Memory B cell (primary cell): ENCODE data around the gene TEX101.
"Not testable (repeated sequence)": the region's sequence is repeated elsewhere in the genome, so short reads cannot be mapped to it uniquely, and the experiment has no call there.

ENCODE experiments used
- ATAC-seq: fragments of 150-1000 bp; cut with Tn5 transposase; 2 replicates; pipeline ENCODE4 v1.10.0; 2021; ENCODE audit warnings: low read depth, mild to moderate bottlenecking, moderate library complexity
- DNase-seq, 2 donors: peaks; one replicate each; pipeline ENCODE4 v3.0.0; 2022; ENCODE audit warnings: low spot score in 2 of 2
- H3K27ac Mint-ChIP-seq: one replicate; pipeline ENCODE4 v1.8.0; 2022; ENCODE audit warnings: mild to moderate bottlenecking, moderate library complexity, mixed read lengths
- H3K27me3 Mint-ChIP-seq: one replicate; pipeline ENCODE4 v1.8.0; 2022; ENCODE audit warnings: mixed read lengths
- H3K36me3 Mint-ChIP-seq: one replicate; pipeline ENCODE4 v1.8.0; 2022; ENCODE audit warnings: mild to moderate bottlenecking, mixed read lengths
- H3K4me1 Mint-ChIP-seq: one replicate; pipeline ENCODE4 v1.8.0; 2022; ENCODE audit warnings: mixed read lengths
- H3K4me3 Mint-ChIP-seq: one replicate; pipeline ENCODE4 v1.8.0; 2022; ENCODE audit warnings: mild to moderate bottlenecking, moderate library complexity, mixed read lengths
- H3K9me3 Mint-ChIP-seq: one replicate; pipeline ENCODE4 v1.8.0; 2022; ENCODE audit warnings: mixed read lengths

The TEX101 gene

GRCh38 chr19:43393501-43393900 lies 21.2 kb upstream of the TEX101 start:
- H3K27ac Mint-ChIP-seq, H3K9me3 Mint-ChIP-seq, H3K36me3 Mint-ChIP-seq, DNase-seq, ATAC-seq, H3K4me1 Mint-ChIP-seq, H3K4me3 Mint-ChIP-seq: not testable (repeated sequence)
- peaks cover 20% of the 10 kb centered on the region for H3K27me3 Mint-ChIP-seq

- H3K36me3 Mint-ChIP-seq: peaks cover 4% of the 10 kb centered on the region
- H3K27me3 Mint-ChIP-seq: peaks cover 21% of the 10 kb centered on the region
- peaks cover 10% of the 10 kb centered on the region for H3K9me3 Mint-ChIP-seq
- ATAC-seq (no peak), DNase-seq (no peak)
- no peak overlapping the region for H3K27ac Mint-ChIP-seq
- H3K4me1 Mint-ChIP-seq: no peaks in the 10 kb centered on the region
- no peak overlapping the region for H3K4me3 Mint-ChIP-seq
Measured at GRCh38 chr19:43395561-43395960, 19.1 kb upstream of the TEX101 start.

GRCh38 chr19:43406297-43406696 lies 8.4 kb upstream of the TEX101 start:
- Mint-ChIP-seq H3K4me3 (no peak overlapping the region), H3K4me1 (no peaks in the 10 kb centered on the region), H3K27me3 (peaks cover 6% of the 10 kb centered on the region), H3K27ac (no peak overlapping the region), H3K36me3 (no peaks in the 10 kb centered on the region), H3K9me3 (peaks cover 7% of the 10 kb centered on the region)
- no peak for DNase-seq
- no peak for ATAC-seq

- H3K4me3 Mint-ChIP-seq: no peak overlapping the region
- ATAC-seq (no peak), DNase-seq (no peak)
- no peak overlapping the region for H3K27ac Mint-ChIP-seq
- no peaks in the 10 kb centered on the region for H3K36me3 Mint-ChIP-seq
- peaks cover 6% of the 10 kb centered on the region for H3K27me3 Mint-ChIP-seq
- H3K9me3 Mint-ChIP-seq: peaks cover 11% of the 10 kb centered on the region
- no peaks in the 10 kb centered on the region for H3K4me1 Mint-ChIP-seq
Measured at GRCh38 chr19:43407416-43408005, 7.2 kb upstream of the TEX101 start.

- ATAC-seq (no peak), DNase-seq (no peak)
- H3K36me3 Mint-ChIP-seq: no peaks in the 10 kb centered on the region
- H3K4me3 Mint-ChIP-seq: no peak overlapping the region
- no peaks in the 10 kb centered on the region for H3K4me1 Mint-ChIP-seq
- H3K9me3 Mint-ChIP-seq: peaks cover 12% of the 10 kb centered on the region
- H3K27ac Mint-ChIP-seq: no peak overlapping the region
- peaks cover 6% of the 10 kb centered on the region for H3K27me3 Mint-ChIP-seq
Measured at GRCh38 chr19:43408043-43408442, 6.6 kb upstream of the TEX101 start.

GRCh38 chr19:43409415-43409814 lies 5.3 kb upstream of the TEX101 start:
- no peak overlapping the region for H3K4me3 Mint-ChIP-seq
- ATAC-seq (no peak), DNase-seq (no peak)
- H3K4me1 Mint-ChIP-seq: no peaks in the 10 kb centered on the region
- H3K27me3 Mint-ChIP-seq: peaks cover 6% of the 10 kb centered on the region
- H3K36me3 Mint-ChIP-seq: no peaks in the 10 kb centered on the region
- H3K27ac Mint-ChIP-seq: no peak overlapping the region
- H3K9me3 Mint-ChIP-seq: peaks cover 14% of the 10 kb centered on the region

GRCh38 chr19:43412441-43412840 lies 2.2 kb upstream of the TEX101 start:
- Mint-ChIP-seq H3K4me1 (peaks cover 2% of the 10 kb centered on the region), H3K27me3 (peaks cover 6% of the 10 kb centered on the region), H3K27ac (no peak overlapping the region), H3K9me3 (peaks cover 14% of the 10 kb centered on the region), H3K36me3 (peaks cover 2% of the 10 kb centered on the region), H3K4me3 (no peak overlapping the region)
- no peak for ATAC-seq
- no peak for DNase-seq

- H3K36me3 Mint-ChIP-seq: peaks cover 3% of the 10 kb centered on the region
- ATAC-seq (no peak), DNase-seq (no peak)
- no peak overlapping the region for H3K4me3 Mint-ChIP-seq
- peaks cover 5% of the 10 kb centered on the region for H3K9me3 Mint-ChIP-seq
- H3K27me3 Mint-ChIP-seq: peaks cover 5% of the 10 kb centered on the region
- peaks cover 3% of the 10 kb centered on the region for H3K4me1 Mint-ChIP-seq
- H3K27ac Mint-ChIP-seq: no peak overlapping the region
Measured at GRCh38 chr19:43416951-43417623, 2.4 kb downstream of the TEX101 start.

- Mint-ChIP-seq H3K27ac (no peak overlapping the region), H3K4me1 (peaks cover 8% of the 10 kb centered on the region), H3K4me3 (no peak overlapping the region), H3K36me3 (peaks cover 3% of the 10 kb centered on the region), H3K27me3 (peaks cover 7% of the 10 kb centered on the region), H3K9me3 (no peaks in the 10 kb centered on the region)
- ATAC-seq (no peak), DNase-seq (no peak)
Measured at GRCh38 chr19:43420954-43421353, 6.3 kb downstream of the TEX101 start.

GRCh38 chr19:43422000-43422688 lies 7.5 kb downstream of the TEX101 start:
- Mint-ChIP-seq H3K4me3 (no peak overlapping the region), H3K27ac (no peak overlapping the region), H3K4me1 (peaks cover 8% of the 10 kb centered on the region), H3K9me3 (no peaks in the 10 kb centered on the region), H3K27me3 (peaks cover 7% of the 10 kb centered on the region), H3K36me3 (peaks cover 3% of the 10 kb centered on the region)
- DNase-seq (no peak), ATAC-seq (no peak)

- Mint-ChIP-seq H3K4me1 (peaks cover 5% of the 10 kb centered on the region), H3K4me3 (no peak overlapping the region), H3K27me3 (peaks cover 7% of the 10 kb centered on the region), H3K36me3 (no peaks in the 10 kb centered on the region), H3K27ac (no peak overlapping the region), H3K9me3 (no peaks in the 10 kb centered on the region)
- no peak for DNase-seq
- ATAC-seq: no peak
Measured at GRCh38 chr19:43422689-43423066, 8.0 kb downstream of the TEX101 start.

- no peak overlapping the region for H3K27ac Mint-ChIP-seq
- peaks cover 9% of the 10 kb centered on the region for H3K27me3 Mint-ChIP-seq
- DNase-seq: no peak
- no peaks in the 10 kb centered on the region for H3K9me3 Mint-ChIP-seq
- ATAC-seq: no peak
- no peaks in the 10 kb centered on the region for H3K36me3 Mint-ChIP-seq
- peaks cover 5% of the 10 kb centered on the region for H3K4me1 Mint-ChIP-seq
- H3K4me3 Mint-ChIP-seq: no peak overlapping the region
Measured at GRCh38 chr19:43423779-43424178, 9.1 kb downstream of the TEX101 start.

- Mint-ChIP-seq H3K36me3 (no peaks in the 10 kb centered on the region), H3K27me3 (peaks cover 5% of the 10 kb centered on the region), H3K9me3 (no peaks in the 10 kb centered on the region), H3K4me1 (peaks cover 8% of the 10 kb centered on the region), H3K4me3 (no peak overlapping the region), H3K27ac (peak overlapping the region; percentile 65)
- ATAC-seq: no peak
- DNase-seq: no peak
Measured at GRCh38 chr19:43425567-43426392, 11.1 kb downstream of the TEX101 start.

- no peak for DNase-seq
- H3K4me1 Mint-ChIP-seq: peaks cover 16% of the 10 kb centered on the region
- no peaks in the 10 kb centered on the region for H3K9me3 Mint-ChIP-seq
- no peak for ATAC-seq
- peaks cover 3% of the 10 kb centered on the region for H3K27me3 Mint-ChIP-seq
- H3K4me3 Mint-ChIP-seq: no peak overlapping the region
- no peaks in the 10 kb centered on the region for H3K36me3 Mint-ChIP-seq
- H3K27ac Mint-ChIP-seq: peak overlapping the region; percentile 8
Measured at GRCh38 chr19:43429395-43429794, 14.7 kb downstream of the TEX101 start.
